K562 (cell line): ENCODE results near the gene CABP5. TPM values are rescaled to one million over a fixed set of nuclear protein-coding genes. Genes with fewer than 3 reads are reported as not detected.

Experiments used
- ATAC-seq: fragments of 200-7000 bp; cut with Tn5 transposase; 3 replicates; pipeline ENCODE4 v1.9.1; 2020; ENCODE audit warnings: moderate library complexity
- BruUV-seq: library from RNA; stranded (reverse); fragments of 400-500 nt; replicated peaks from 2 replicates; lab custom pipeline; 2021; lab: Mats Ljungman, UMichigan
- CTCF ChIA-PET: fragments of 300-600 bp; formaldehyde crosslinking; extraction: SDS; loops from one replicate; lab custom pipeline; 2021; ENCODE audit warnings: low intra/inter-chr PET ratio; lab: Yijun Ruan, JAX
- POLR2A ChIA-PET: fragments of 300-600, 350-650 bp; sonication (Branson Sonifier 250); formaldehyde crosslinking; extraction: SDS; loops from one replicate; lab custom pipeline; 2021; ENCODE audit warnings: antibody characterized with exemption, inconsistent platforms; lab: Yijun Ruan, JAX
- DNase-seq, 4 experiments: peaks; one replicate each; pipeline versions ENCODE4 v3.0.0 to v3.0.0-alpha.2; 2011 to 2018; ENCODE audit warnings: low spot score in 3 of 4, mixed read lengths in 3 of 4; ENCODE audit errors: extremely low read depth in 1 of 4
- FAIRE-seq: peaks from 2 replicates; lab custom pipeline; 2011; peaks lifted over from hg19 to GRCh38; lab: Jason Lieb, UNC
- H2AFZ ChIP-seq: 2 replicates; pipeline ENCODE4 v1.6.0; 2011; ENCODE audit warnings: low read depth, low read length, control low read depth, inconsistent platforms
- H3K27ac ChIP-seq: fragments of 200-600 bp; 3 replicates; pipeline ENCODE4 v1.8.0; 2011; ENCODE audit warnings: low read depth, mild to moderate bottlenecking, control low read depth, inconsistent platforms, low read length, moderate library complexity, mixed read lengths; ENCODE audit errors: extremely low read depth
- H3K27me3 ChIP-seq, 2 experiments: fragments of 300-600 bp in 1 of 2; 2 replicates in 1 of 2; 3 replicates in 1 of 2; pipeline versions ENCODE4 v1.6.0 to v1.8.0; 2011; ENCODE audit warnings: inconsistent platforms in 2 of 2, low read length in 2 of 2, mild to moderate bottlenecking in 1 of 2, mixed read lengths in 1 of 2, moderate library complexity in 1 of 2; ENCODE audit not compliant: control insufficient read depth in 2 of 2, insufficient read depth in 2 of 2
- H3K36me3 ChIP-seq: fragments of 300-600 bp; 3 replicates; pipeline ENCODE4 v1.8.0; 2011; ENCODE audit warnings: mild to moderate bottlenecking, low read length, inconsistent platforms; ENCODE audit not compliant: control insufficient read depth, insufficient read depth
- H3K4me1 ChIP-seq, 2 experiments: fragments of 200-600 bp in 1 of 2; replicated peaks in 1 of 2; 2 replicates in 1 of 2; 3 replicates in 1 of 2; pipeline versions ENCODE4 v1.5.1 to v1.8.0; 2011; ENCODE audit warnings: inconsistent platforms in 2 of 2, low read length in 2 of 2, mild to moderate bottlenecking in 1 of 2, mixed read lengths in 1 of 2, moderate library complexity in 1 of 2; ENCODE audit not compliant: control insufficient read depth in 2 of 2, insufficient read depth in 2 of 2
- H3K4me2 ChIP-seq: 2 replicates; pipeline ENCODE4 v1.6.1; 2011; ENCODE audit warnings: low read length, control low read depth, inconsistent platforms, mixed read lengths; ENCODE audit not compliant: insufficient read depth
- H3K4me3 ChIP-seq: fragments of 200-600 bp; sonication (generic), shearing (Covaris generic); 2 replicates; pipeline ENCODE4 v1.5.1; 2016; ENCODE audit warnings: control low read depth, inconsistent platforms
- H3K79me2 ChIP-seq: fragments of 200-600 bp; 3 replicates; pipeline ENCODE4 v1.8.0; 2011; ENCODE audit warnings: low read length, inconsistent platforms; ENCODE audit not compliant: control insufficient read depth, insufficient read depth
- H3K9ac ChIP-seq, 2 experiments: 2 replicates each; pipeline versions ENCODE4 v1.6.0 to v1.6.1; 2011; ENCODE audit warnings: low read depth in 2 of 2, low read length in 2 of 2, control low read depth in 1 of 2, inconsistent platforms in 1 of 2, mild to moderate bottlenecking in 1 of 2, mixed read lengths in 1 of 2; ENCODE audit not compliant: insufficient read depth in 1 of 2
- H3K9me1 ChIP-seq: one replicate; pipeline ENCODE4 v1.6.0; 2011; ENCODE audit warnings: inconsistent platforms, mild to moderate bottlenecking, low read length, moderate library complexity; ENCODE audit not compliant: control insufficient read depth, insufficient read depth
- H3K9me3 ChIP-seq: replicated peaks from 2 replicates; pipeline ENCODE4 v1.5.1; 2011; ENCODE audit warnings: low read depth, low read length, inconsistent platforms; ENCODE audit not compliant: control insufficient read depth, insufficient read depth
- H4K20me1 ChIP-seq: replicated peaks from 2 replicates; pipeline ENCODE4 v1.6.1; 2011; ENCODE audit warnings: low read length, inconsistent platforms, mixed read lengths; ENCODE audit not compliant: control insufficient read depth, insufficient read depth
- BHLHE40 ChIP-seq: IDR thresholded peaks from 2 replicates; pipeline ENCODE4 v1.6.1; 2011; ENCODE audit warnings: low read length, improper control_type of control experiment
- C11orf30 ChIP-seq: fragments of 450-650 bp; IDR thresholded peaks from 2 replicates; pipeline ENCODE4 v1.6.1; 2016; ENCODE audit warnings: low read depth, mild to moderate bottlenecking
- CBX1 ChIP-seq: sonication (generic); IDR thresholded peaks from 2 replicates; pipeline ENCODE4 v1.6.1; 2016; ENCODE audit warnings: antibody characterized with exemption, low read depth, mild to moderate bottlenecking
- CTBP1 ChIP-seq: fragments of 450-650 bp; IDR thresholded peaks from 2 replicates; pipeline ENCODE4 v1.6.1; 2016; ENCODE audit warnings: borderline replicate concordance
- ELF1 ChIP-seq: fragments of 200-800 bp; sonication (Bioruptor generic); IDR thresholded peaks from 2 replicates; pipeline ENCODE4 v1.6.1; 2016; ENCODE audit warnings: missing genetic modification characterization, missing compliant biosample characterization
- FOXA3 ChIP-seq, 2 experiments: fragments of 450-650 bp in 1 of 2; sonication (generic) in 1 of 2; formaldehyde crosslinking; IDR thresholded peaks in 1 of 2; conservative IDR thresholded peaks in 1 of 2; 2 replicates each; pipeline versions ENCODE4 v1.4.0 to v1.8.0; 2020 to 2022; ENCODE audit warnings: mild to moderate bottlenecking in 2 of 2, missing genetic modification reagents in 1 of 2
- HNRNPUL1 ChIP-seq: fragments of 200-400 bp; formaldehyde crosslinking; IDR thresholded peaks from 2 replicates; pipeline ENCODE4 v1.6.1; 2017; ENCODE audit warnings: low read length
- KDM2B ChIP-seq: fragments of 250-450 bp; sonication (Bioruptor Pico); IDR thresholded peaks from 2 replicates; pipeline ENCODE4 v1.8.0; 2021; ENCODE audit warnings: mild to moderate bottlenecking, moderate library complexity
- MCM5 ChIP-seq: fragments of 450-650 bp; IDR thresholded peaks from 2 replicates; pipeline ENCODE4 v1.6.1; 2016; ENCODE audit warnings: low read depth
- RBM14 ChIP-seq: fragments of 200-400 bp; formaldehyde crosslinking; IDR thresholded peaks from 2 replicates; pipeline ENCODE4 v1.6.1; 2018; ENCODE audit warnings: low read depth, mild to moderate bottlenecking, low read length, moderate library complexity, borderline replicate concordance; ENCODE audit not compliant: insufficient read depth
- RNF2 ChIP-seq: sonication (generic); IDR thresholded peaks from 2 replicates; pipeline ENCODE4 v1.6.1; 2016
- SRSF3 ChIP-seq: fragments of 200-400 bp; formaldehyde crosslinking; IDR thresholded peaks from 2 replicates; pipeline ENCODE4 v1.6.1; 2016; ENCODE audit warnings: mild to moderate bottlenecking, low read length, moderate library complexity; ENCODE audit not compliant: insufficient read depth
- ZNF764 ChIP-seq: fragments of 250-450 bp; sonication (Bioruptor Pico); IDR thresholded peaks from 2 replicates; pipeline ENCODE4 v1.4.0; 2020; ENCODE audit warnings: low read depth, mild to moderate bottlenecking, moderate library complexity
- WGBS: fragments of 100-300 bp; shearing (Covaris generic); methylation state at CpG from one replicate; pipeline ENCODE4 v1.1.6; 2016; ENCODE audit warnings: low coverage, mixed read lengths; ENCODE audit not compliant: insufficient coverage; ENCODE audit errors: missing lambda C conversion rate; 5-methylcytosine and 5-hydroxymethylcytosine counted together
- in situ Hi-C: fragments of 300-500 bp; cut with MboI; formaldehyde crosslinking; loops from 4 replicates; pipeline ENCODE4 v1.15.0; 2018; ENCODE audit warnings: inconsistent platforms, mixed read lengths
- intact Hi-C: fragments of 100-400 bp; cut with micrococcal nuclease; formaldehyde crosslinking; loops from 2 replicates; pipeline ENCODE4 v1.14.2; 2022
- polyA plus RNA-seq, 8 experiments: library from polyadenylated mRNA; depleted of rRNA in 4 of 8; stranded (reverse) in 5 of 8; unstranded in 3 of 8; fragments of >200 nt; fragmentation: Nextera tagmentation in 2 of 8; fragmentation: Illumina TruSeq in 1 of 8; extraction: Ambion mirVana in 2 of 8; extraction: Trizol in 1 of 8; gene quantifications; 2 replicates each; pipeline versions ENCODE4 v1.2.1 to v1.2.3, GENCODE V29; 2011 to 2014; ENCODE audit warnings: inconsistent platforms in 1 of 8, missing spikeins in 1 of 8
- total RNA-seq, 7 experiments: library from RNA; depleted of rRNA in 6 of 7; stranded (reverse); fragments of >200 nt in 6 of 7; fragmentation: Illumina TruSeq in 2 of 7; extraction: Trizol in 2 of 7; gene quantifications; 2 replicates each; pipeline versions ENCODE4 v1.2.1 to v1.2.3, GENCODE V29; 2011 to 2021; ENCODE audit warnings: low replicate concordance in 1 of 7
- TF ChIP-seq, protein P1 (sequence below): sonication (generic); formaldehyde crosslinking; IDR thresholded peaks from 2 replicates; pipeline ENCODE4 v1.8.0; 2023; ENCODE audit warnings: missing genetic modification reagents, mild to moderate bottlenecking, borderline replicate concordance
- TF ChIP-seq, protein P2 (sequence below): fragments of 250-450 bp; sonication (Bioruptor Pico); IDR thresholded peaks from 2 replicates; pipeline ENCODE4 v1.5.1; 2021; ENCODE audit warnings: mild to moderate bottlenecking
- TF ChIP-seq, protein P3 (sequence below), 2 experiments: IDR thresholded peaks; 2 replicates each; pipeline ENCODE4 v1.6.1; 2011; ENCODE audit warnings: borderline replicate concordance in 1 of 2, control low read depth in 1 of 2, low read depth in 1 of 2, low read length in 1 of 2, mild to moderate bottlenecking in 1 of 2, mixed read lengths in 1 of 2, moderate library complexity in 1 of 2; ENCODE audit not compliant: insufficient read depth in 1 of 2, insufficient read length in 1 of 2, poor library complexity in 1 of 2, severe bottlenecking in 1 of 2; ENCODE audit errors: extremely low read depth in 1 of 2

CABP5 gene
- total and polyA plus RNA-seq, 9 of the 15 experiments (the other 6 are each of a cell fraction or from before 2014, with no cell fraction given), result not detected

DNA sequence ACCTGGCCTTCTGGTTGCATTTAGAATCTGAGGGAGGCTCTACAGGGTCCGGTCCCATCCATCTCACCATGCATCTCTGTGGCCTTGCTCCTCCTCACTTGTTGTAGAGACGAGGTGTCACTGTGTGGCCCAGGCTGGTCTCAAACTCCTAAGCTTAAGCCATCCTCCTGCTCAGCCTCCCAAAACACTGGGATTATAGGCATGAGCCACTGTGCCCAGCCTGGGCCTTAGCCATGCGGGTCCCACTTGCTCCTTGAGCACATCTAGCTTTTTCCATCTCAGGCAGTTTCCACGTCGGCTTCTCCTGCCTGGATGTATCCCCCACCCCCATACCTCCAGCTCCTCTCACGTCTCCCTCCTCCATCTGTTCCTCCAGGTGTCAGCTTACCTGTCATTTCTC, 39.6 kb downstream of the CABP5 start:
- Histone ChIP-seq H3K4me1 (no peaks in the 10 kb centered on the region; a peak in 1 of 5 replicates), H3K4me3 (no peak overlapping the region), H4K20me1 (no peaks in the 10 kb centered on the region), H3K9ac (no peak overlapping the region), H3K27me3 (peaks cover 0 to 5% of the 10 kb centered on the region in 2 experiments; a peak in 2 of 5 replicates), H3K9me1 (no peaks in the 10 kb centered on the region), H3K27ac (no peak overlapping the region), H2AFZ (no peak overlapping the region), H3K36me3 (no peaks in the 10 kb centered on the region), H3K79me2 (no peaks in the 10 kb centered on the region), H3K4me2 (no peak overlapping the region), H3K9me3 (no peaks in the 10 kb centered on the region)
- no peak for ATAC-seq
- in situ Hi-C loops (no loop called here), intact Hi-C loops (no loop called here)
- POLR2A ChIA-PET, result no interaction called here
- 7% methylated on average over 6 of the region's 6 CpGs for WGBS
- no peak for DNase-seq
- FAIRE-seq, result no peak
- CTCF ChIA-PET, result no interaction called here
- BruUV-seq, result no TSS peak
- TF ChIP-seq, protein P1, sequence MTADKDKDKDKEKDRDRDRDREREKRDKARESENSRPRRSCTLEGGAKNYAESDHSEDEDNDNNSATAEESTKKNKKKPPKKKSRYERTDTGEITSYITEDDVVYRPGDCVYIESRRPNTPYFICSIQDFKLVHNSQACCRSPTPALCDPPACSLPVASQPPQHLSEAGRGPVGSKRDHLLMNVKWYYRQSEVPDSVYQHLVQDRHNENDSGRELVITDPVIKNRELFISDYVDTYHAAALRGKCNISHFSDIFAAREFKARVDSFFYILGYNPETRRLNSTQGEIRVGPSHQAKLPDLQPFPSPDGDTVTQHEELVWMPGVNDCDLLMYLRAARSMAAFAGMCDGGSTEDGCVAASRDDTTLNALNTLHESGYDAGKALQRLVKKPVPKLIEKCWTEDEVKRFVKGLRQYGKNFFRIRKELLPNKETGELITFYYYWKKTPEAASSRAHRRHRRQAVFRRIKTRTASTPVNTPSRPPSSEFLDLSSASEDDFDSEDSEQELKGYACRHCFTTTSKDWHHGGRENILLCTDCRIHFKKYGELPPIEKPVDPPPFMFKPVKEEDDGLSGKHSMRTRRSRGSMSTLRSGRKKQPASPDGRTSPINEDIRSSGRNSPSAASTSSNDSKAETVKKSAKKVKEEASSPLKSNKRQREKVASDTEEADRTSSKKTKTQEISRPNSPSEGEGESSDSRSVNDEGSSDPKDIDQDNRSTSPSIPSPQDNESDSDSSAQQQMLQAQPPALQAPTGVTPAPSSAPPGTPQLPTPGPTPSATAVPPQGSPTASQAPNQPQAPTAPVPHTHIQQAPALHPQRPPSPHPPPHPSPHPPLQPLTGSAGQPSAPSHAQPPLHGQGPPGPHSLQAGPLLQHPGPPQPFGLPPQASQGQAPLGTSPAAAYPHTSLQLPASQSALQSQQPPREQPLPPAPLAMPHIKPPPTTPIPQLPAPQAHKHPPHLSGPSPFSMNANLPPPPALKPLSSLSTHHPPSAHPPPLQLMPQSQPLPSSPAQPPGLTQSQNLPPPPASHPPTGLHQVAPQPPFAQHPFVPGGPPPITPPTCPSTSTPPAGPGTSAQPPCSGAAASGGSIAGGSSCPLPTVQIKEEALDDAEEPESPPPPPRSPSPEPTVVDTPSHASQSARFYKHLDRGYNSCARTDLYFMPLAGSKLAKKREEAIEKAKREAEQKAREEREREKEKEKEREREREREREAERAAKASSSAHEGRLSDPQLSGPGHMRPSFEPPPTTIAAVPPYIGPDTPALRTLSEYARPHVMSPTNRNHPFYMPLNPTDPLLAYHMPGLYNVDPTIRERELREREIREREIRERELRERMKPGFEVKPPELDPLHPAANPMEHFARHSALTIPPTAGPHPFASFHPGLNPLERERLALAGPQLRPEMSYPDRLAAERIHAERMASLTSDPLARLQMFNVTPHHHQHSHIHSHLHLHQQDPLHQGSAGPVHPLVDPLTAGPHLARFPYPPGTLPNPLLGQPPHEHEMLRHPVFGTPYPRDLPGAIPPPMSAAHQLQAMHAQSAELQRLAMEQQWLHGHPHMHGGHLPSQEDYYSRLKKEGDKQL (CRISPR knock-in tag), result no peak
- TF ChIP-seq, protein P2, sequence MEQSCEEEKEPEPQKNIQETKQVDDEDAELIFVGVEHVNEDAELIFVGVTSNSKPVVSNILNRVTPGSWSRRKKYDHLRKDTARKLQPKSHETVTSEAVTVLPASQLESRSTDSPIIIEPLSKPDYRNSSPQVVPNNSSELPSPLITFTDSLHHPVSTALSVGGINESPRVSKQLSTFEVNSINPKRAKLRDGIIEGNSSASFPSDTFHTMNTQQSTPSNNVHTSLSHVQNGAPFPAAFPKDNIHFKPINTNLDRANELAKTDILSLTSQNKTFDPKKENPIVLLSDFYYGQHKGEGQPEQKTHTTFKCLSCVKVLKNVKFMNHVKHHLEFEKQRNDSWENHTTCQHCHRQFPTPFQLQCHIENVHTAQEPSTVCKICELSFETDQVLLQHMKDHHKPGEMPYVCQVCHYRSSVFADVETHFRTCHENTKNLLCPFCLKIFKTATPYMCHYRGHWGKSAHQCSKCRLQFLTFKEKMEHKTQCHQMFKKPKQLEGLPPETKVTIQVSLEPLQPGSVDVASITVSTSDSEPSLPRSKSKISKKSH (CRISPR knock-in tag), result no peak
- TF ChIP-seq MCM5 (no peak), RBM14 (no peak), C11orf30 (no peak), SRSF3 (no peak), CTBP1 (no peak), BHLHE40 (no peak), RNF2 (no peak), CBX1 (no peak), ZNF764 (CRISPR knock-in tag) (no peak), ELF1 (tag) (no peak), HNRNPUL1 (no peak), FOXA3 (CRISPR knock-in tag; conservative IDR thresholded peaks at IDR 0.05 in 1 of 2, IDR thresholded peaks at IDR 0.05 in 1 of 2) (no peak), KDM2B (no peak)
- TF ChIP-seq, protein P3, sequence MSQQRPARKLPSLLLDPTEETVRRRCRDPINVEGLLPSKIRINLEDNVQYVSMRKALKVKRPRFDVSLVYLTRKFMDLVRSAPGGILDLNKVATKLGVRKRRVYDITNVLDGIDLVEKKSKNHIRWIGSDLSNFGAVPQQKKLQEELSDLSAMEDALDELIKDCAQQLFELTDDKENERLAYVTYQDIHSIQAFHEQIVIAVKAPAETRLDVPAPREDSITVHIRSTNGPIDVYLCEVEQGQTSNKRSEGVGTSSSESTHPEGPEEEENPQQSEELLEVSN (IDR thresholded peaks at IDR 0.05; ENCODE audit: borderline replicate concordance in 1 of 2, extremely low read depth in 1 of 2, insufficient read depth in 1 of 2, insufficient read length in 1 of 2, low read depth in 1 of 2, low read length in 1 of 2, poor library complexity in 1 of 2, severe bottlenecking in 1 of 2), result no peak
